BLaER1 treated with 17β-estradiol and CSF1 and Interleukin-3, amounts not matched to agents 10 nM and 100 nM (cell line): Measurements from ENCODE around the gene SCARB2.

Source experiments
- H3K27ac ChIP-seq, 11 experiments: shearing (Covaris generic); formaldehyde crosslinking; 2 replicates each; pipeline ENCODE4 v1.8.1; 2022
- H3K27me3 ChIP-seq, 11 experiments: shearing (Covaris generic); formaldehyde crosslinking; 2 replicates each; pipeline ENCODE4 v1.8.1; 2022
- H3K36me3 ChIP-seq, 11 experiments: shearing (Covaris generic); formaldehyde crosslinking; 2 replicates each; pipeline ENCODE4 v1.8.1; 2022
- H3K4me1 ChIP-seq, 10 experiments: shearing (Covaris generic); formaldehyde crosslinking; 2 replicates each; pipeline ENCODE4 v1.8.1; 2022
- H3K4me2 ChIP-seq, 11 experiments: shearing (Covaris generic); formaldehyde crosslinking; 2 replicates each; pipeline ENCODE4 v1.8.1; 2022
- H3K4me3 ChIP-seq, 10 experiments: shearing (Covaris generic); formaldehyde crosslinking; 2 replicates each; pipeline ENCODE4 v1.8.1; 2022
- H3K9ac ChIP-seq, 11 experiments: shearing (Covaris generic); formaldehyde crosslinking; 2 replicates each; pipeline ENCODE4 v1.8.1; 2022
- H3K9me3 ChIP-seq, 11 experiments: shearing (Covaris generic); formaldehyde crosslinking; replicated peaks in 1 of 11; 2 replicates each; pipeline ENCODE4 v1.8.1; 2022
- H4K20me1 ChIP-seq, 11 experiments: shearing (Covaris generic); formaldehyde crosslinking; 2 replicates each; pipeline ENCODE4 v1.8.1; 2022
- Cebpa-rat ChIP-seq, 11 experiments: shearing (Covaris generic); IDR thresholded peaks; 2 replicates each; pipeline ENCODE4 v1.8.1; 2022

SCARB2 gene

GRCh38 chr4:76233529-76233928 lies 19.9 kb upstream of the SCARB2 start:
- TF ChIP-seq Cebpa-rat (IDR thresholded peaks at IDR 0.05): no peak
- Histone ChIP-seq H4K20me1 (no peaks in the 10 kb centered on the region), H3K4me1 (no peaks in the 10 kb centered on the region), H3K36me3 (no peaks in the 10 kb centered on the region), H3K27me3 (no peaks in the 10 kb centered on the region), H3K9me3 (peaks cover under 1 to 25% (median 10%) of the 10 kb centered on the region in 11 experiments; a peak in 16 of 22 replicates), H3K27ac (no peak overlapping the region), H3K4me2 (no peak overlapping the region), H3K4me3 (no peak overlapping the region), H3K9ac (no peak overlapping the region)

DNA sequence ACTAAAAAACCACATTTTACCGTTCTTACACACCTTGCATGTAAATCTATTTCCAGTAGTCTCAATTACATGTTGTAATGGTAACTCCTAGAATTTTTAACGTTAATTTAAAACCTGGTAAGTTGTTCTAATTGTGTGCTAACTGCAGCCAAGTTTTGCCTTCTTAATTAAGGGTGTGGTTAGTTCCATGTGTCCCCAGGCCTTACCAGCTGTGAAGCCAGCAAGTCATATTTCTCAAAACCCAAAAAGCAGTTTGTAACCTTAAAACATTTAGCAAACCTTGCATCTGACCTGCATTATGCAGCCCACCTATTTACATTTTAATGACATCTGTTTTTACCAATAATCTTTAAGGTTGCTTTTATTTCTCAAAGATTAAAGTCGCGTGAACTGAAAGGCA lies 19.5 kb upstream of the SCARB2 start:
- Histone ChIP-seq H3K4me3 (no peak overlapping the region), H3K9ac (no peak overlapping the region), H4K20me1 (no peaks in the 10 kb centered on the region), H3K4me2 (no peak overlapping the region), H3K27me3 (no peaks in the 10 kb centered on the region), H3K27ac (no peak overlapping the region), H3K9me3 (peaks cover 5 to 28% (median 14%) of the 10 kb centered on the region in 11 experiments; a peak in 16 of 22 replicates), H3K4me1 (no peaks in the 10 kb centered on the region), H3K36me3 (no peaks in the 10 kb centered on the region)
- TF ChIP-seq Cebpa-rat (IDR thresholded peaks at IDR 0.05): no peak

- no peaks in the 10 kb centered on the region for H3K36me3 ChIP-seq
- no peak overlapping the region for H3K4me3 ChIP-seq
- H3K27me3 ChIP-seq: no peaks in the 10 kb centered on the region
- no peaks in the 10 kb centered on the region for H3K4me1 ChIP-seq
- no peak for TF ChIP-seq Cebpa-rat (IDR thresholded peaks at IDR 0.05)
- H4K20me1 ChIP-seq: no peaks in the 10 kb centered on the region
- H3K4me2 ChIP-seq: no peak overlapping the region
- H3K9ac ChIP-seq: no peak overlapping the region
- H3K27ac ChIP-seq: no peak overlapping the region
- peaks cover 5 to 28% (median 14%) of the 10 kb centered on the region in 11 experiments; a peak in 16 of 22 replicates for H3K9me3 ChIP-seq
These were observed 19.1 kb upstream of the SCARB2 start for GRCh38 chr4:76232681-76233080.

GRCh38 chr4:76226418-76226817 lies 12.8 kb upstream of the SCARB2 start:
- Histone ChIP-seq H3K4me1 (no peaks in the 10 kb centered on the region), H4K20me1 (no peaks in the 10 kb centered on the region), H3K4me3 (no peak overlapping the region)

GRCh38 chr4:76224171-76224570 lies 10.5 kb upstream of the SCARB2 start:
- H3K9me3 ChIP-seq: peaks cover 5 to 18% (median 12%) of the 10 kb centered on the region in 11 experiments; a peak in 13 of 22 replicates
- H3K27ac ChIP-seq: no peak overlapping the region
- no peak overlapping the region for H3K4me3 ChIP-seq
- H3K4me1 ChIP-seq: peaks cover 0 to 20% (median 14%) of the 10 kb centered on the region in 10 experiments; a peak in 17 of 20 replicates
- no peak overlapping the region for H3K9ac ChIP-seq
- H3K27me3 ChIP-seq: no peaks in the 10 kb centered on the region
- no peak for TF ChIP-seq Cebpa-rat (IDR thresholded peaks at IDR 0.05)
- no peak overlapping the region for H3K4me2 ChIP-seq
- H4K20me1 ChIP-seq: no peaks in the 10 kb centered on the region
- no peaks in the 10 kb centered on the region for H3K36me3 ChIP-seq

More at GRCh38 chr4:76226418-76226817, 12.8 kb upstream of the SCARB2 start:
- no peaks in the 10 kb centered on the region for H3K27me3 ChIP-seq
- TF ChIP-seq Cebpa-rat (IDR thresholded peaks at IDR 0.05): no peak
- peaks cover 5 to 24% (median 14%) of the 10 kb centered on the region in 11 experiments; a peak in 15 of 22 replicates for H3K9me3 ChIP-seq
- H3K36me3 ChIP-seq: no peaks in the 10 kb centered on the region
- H3K9ac ChIP-seq: no peak overlapping the region
- no peak overlapping the region for H3K27ac ChIP-seq
- no peak overlapping the region for H3K4me2 ChIP-seq

GRCh38 chr4:76219299-76220055 lies 5.9 kb upstream of the SCARB2 start:
- peak in 9 of 11 experiments; percentile 25 to 74 (median 56); a peak in 7 of 22 replicates for TF ChIP-seq Cebpa-rat (IDR thresholded peaks at IDR 0.05)
- no peaks in the 10 kb centered on the region for H4K20me1 ChIP-seq
- peaks cover 10 to 67% (median 41%) of the 10 kb centered on the region in 10 experiments for H3K4me1 ChIP-seq
- no peaks in the 10 kb centered on the region for H3K36me3 ChIP-seq
- peak overlapping the region in 6 of 11 experiments; percentile 16 to 61 (median 41); a peak in 11 of 22 replicates for H3K27ac ChIP-seq
- H3K4me3 ChIP-seq: no peak overlapping the region
- H3K9ac ChIP-seq: peak overlapping the region in 1 of 11 experiments; percentile 10; a peak in 2 of 22 replicates
- no peaks in the 10 kb centered on the region for H3K9me3 ChIP-seq
- peak overlapping the region in 9 of 11 experiments; percentile 1 to 97 (median 68); a peak in 16 of 22 replicates for H3K4me2 ChIP-seq
- H3K27me3 ChIP-seq: no peaks in the 10 kb centered on the region

DNA sequence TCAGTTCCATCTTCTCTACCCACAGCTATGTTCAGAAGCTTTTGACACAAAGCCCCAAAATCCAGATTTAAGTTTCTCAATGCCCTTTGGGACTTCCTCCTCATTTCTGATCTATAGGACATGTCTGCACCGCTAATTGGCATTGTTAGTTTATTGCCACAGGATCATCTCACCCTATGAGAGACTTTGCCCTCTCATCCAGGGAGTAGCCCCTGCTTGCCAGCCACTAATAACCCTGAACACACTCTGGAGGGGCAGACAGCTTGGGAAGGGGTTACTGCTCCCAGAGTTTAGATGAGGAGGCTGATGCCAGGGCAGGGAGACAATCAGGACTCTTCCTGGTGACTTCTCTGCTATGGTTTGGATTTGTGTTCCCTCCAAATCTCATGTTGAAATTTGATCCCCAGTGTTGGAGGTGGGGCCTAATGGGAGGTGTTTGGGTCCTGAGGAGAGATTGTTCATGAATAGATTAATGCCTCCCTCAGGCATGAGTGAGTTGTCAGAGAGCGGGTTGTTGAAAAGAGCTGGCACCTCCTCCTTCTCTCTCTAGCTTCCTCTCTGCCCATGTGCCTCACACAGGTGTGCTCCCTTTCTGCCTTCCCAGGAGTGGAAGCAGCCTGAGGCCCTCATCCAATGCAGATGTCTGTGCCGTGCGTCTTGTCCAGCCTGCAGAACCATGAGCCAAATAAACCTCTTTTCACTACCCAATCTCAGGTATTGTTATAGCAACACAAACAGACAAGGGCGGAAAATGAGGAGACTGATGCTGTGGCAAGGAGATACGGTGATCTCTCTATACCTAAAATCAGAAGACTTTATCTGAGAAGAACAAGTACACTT lies 3.6 kb upstream of the SCARB2 start:
- H3K36me3 ChIP-seq: peaks cover 0 to 3% (median 0%) of the 10 kb centered on the region in 11 experiments; a peak in 2 of 22 replicates
- H3K27me3 ChIP-seq: no peaks in the 10 kb centered on the region
- H4K20me1 ChIP-seq: peaks cover 0 to 8% (median 0%) of the 10 kb centered on the region in 11 experiments; a peak in 4 of 22 replicates
- peaks cover 26 to 74% (median 57%) of the 10 kb centered on the region in 10 experiments for H3K4me1 ChIP-seq
- TF ChIP-seq Cebpa-rat (IDR thresholded peaks at IDR 0.05): no peak
- peak overlapping the region in 3 of 11 experiments; percentile 97 to 98 (median 97); a peak in 6 of 22 replicates for H3K4me2 ChIP-seq
- H3K9ac ChIP-seq: peak overlapping the region in 1 of 11 experiments; percentile 40; a peak in 1 of 22 replicates
- H3K4me3 ChIP-seq: no peak overlapping the region
- H3K9me3 ChIP-seq: no peaks in the 10 kb centered on the region
- H3K27ac ChIP-seq: peak overlapping the region in 2 of 11 experiments; percentile 15 to 23; a peak in 1 of 22 replicates

GRCh38 chr4:76216524-76216923 lies 2.9 kb upstream of the SCARB2 start:
- Histone ChIP-seq H3K9me3 (no peaks in the 10 kb centered on the region), H3K9ac (peak overlapping the region in 1 of 11 experiments; percentile 40; a peak in 1 of 22 replicates), H3K4me1 (peaks cover 33 to 80% (median 63%) of the 10 kb centered on the region in 10 experiments), H3K4me3 (no peak overlapping the region), H3K27ac (no peak overlapping the region), H3K36me3 (peaks cover 0 to 9% (median 0%) of the 10 kb centered on the region in 11 experiments; a peak in 3 of 22 replicates), H4K20me1 (peaks cover 0 to 15% (median 0%) of the 10 kb centered on the region in 11 experiments; a peak in 6 of 22 replicates), H3K4me2 (peak overlapping the region in 3 of 11 experiments; percentile 97 to 98 (median 97); a peak in 6 of 22 replicates), H3K27me3 (no peaks in the 10 kb centered on the region)
- TF ChIP-seq Cebpa-rat (IDR thresholded peaks at IDR 0.05): no peak
